MCF 10A (cell line): ENCODE data around the gene RANGAP1. TPM values are rescaled to one million over a fixed set of nuclear protein-coding genes. Genes with fewer than 3 reads are reported as not detected.

ENCODE experiments used
- BruUV-seq: library from RNA; stranded (reverse); fragments of 400-500 nt; replicated peaks from 2 replicates; lab custom pipeline; 2021; lab: Mats Ljungman, UMichigan
- CTCF ChIA-PET: fragments of 300-600 bp; sonication (Branson Sonifier 250); formaldehyde crosslinking; extraction: SDS; loops from one replicate; lab custom pipeline; 2021; ENCODE audit warnings: antibody characterized with exemption, inconsistent platforms; lab: Yijun Ruan, JAX
- POLR2A ChIA-PET: fragments of 300-600, 350-650 bp; sonication (Branson Sonifier 250); formaldehyde crosslinking; extraction: SDS; loops from one replicate; lab custom pipeline; 2020; ENCODE audit warnings: antibody characterized with exemption, inconsistent platforms; lab: Yijun Ruan, JAX
- DNase-seq: peaks from one replicate; pipeline ENCODE4 v3.0.0-alpha.2; 2018; ENCODE audit not compliant: unreplicated experiment
- H3K27ac Mint-ChIP-seq: one replicate; pipeline ENCODE4 v1.8.0; 2022; ENCODE audit warnings: mild to moderate bottlenecking, low read depth, mixed read lengths; ENCODE audit not compliant: unreplicated experiment
- H3K27me3 Mint-ChIP-seq: one replicate; pipeline ENCODE4 v1.8.0; 2022; ENCODE audit warnings: mixed read lengths; ENCODE audit not compliant: insufficient read depth, unreplicated experiment
- H3K36me3 Mint-ChIP-seq: one replicate; pipeline ENCODE4 v1.8.0; 2022; ENCODE audit warnings: mild to moderate bottlenecking, moderate library complexity, mixed read lengths; ENCODE audit not compliant: insufficient read depth, unreplicated experiment
- H3K4me1 Mint-ChIP-seq: one replicate; pipeline ENCODE4 v1.8.0; 2022; ENCODE audit warnings: mixed read lengths; ENCODE audit not compliant: insufficient read depth, unreplicated experiment
- H3K4me3 Mint-ChIP-seq: one replicate; pipeline ENCODE4 v1.8.0; 2022; ENCODE audit warnings: mild to moderate bottlenecking, moderate library complexity, mixed read lengths; ENCODE audit not compliant: unreplicated experiment
- H3K9me3 Mint-ChIP-seq: one replicate; pipeline ENCODE4 v1.8.0; 2022; ENCODE audit warnings: mixed read lengths; ENCODE audit not compliant: unreplicated experiment
- CTCF ChIP-seq: fragments of 200-600 bp; IDR thresholded peaks from one replicate; pipeline ENCODE4 v1.8.0; 2022; ENCODE audit warnings: antibody characterized with exemption, mild to moderate bottlenecking; ENCODE audit not compliant: unreplicated experiment
- intact Hi-C: fragments of 100-400 bp; cut with micrococcal nuclease; formaldehyde crosslinking; loops from 2 replicates; pipeline ENCODE4 v1.14.1; 2022
- total RNA-seq: library from RNA; stranded (reverse); gene quantifications from 2 replicates; pipeline ENCODE4 v1.2.3, GENCODE V29; 2022

The RANGAP1 gene
- total RNA-seq, 1 experiment from 2014 or later = 117 TPM

- peaks cover 19% of the 10 kb centered on the region for H3K4me1 Mint-ChIP-seq
- ChIA-PET POLR2A (interaction anchor here (0.6 to 2.2 kb wide), 15 partner anchors 9 to 423 kb away, joined by 3 to 13 read pairs (median 4); partner anchors contain the start of genes EP300, TEF, XPNPEP3 and ZC3H7B), CTCF (interaction anchor here (0.6 to 0.7 kb wide), 2 partner anchors 28 to 251 kb away, joined by 3 read pairs; no protein-coding TSS in a partner anchor)
- intact Hi-C loops = loop anchor here (10.0 kb wide), 1 partner anchor 105 kb away; the partner anchor contains the start of gene TEF
- DNase-seq = peak; percentile 95
- no peaks in the 10 kb centered on the region for H3K9me3 Mint-ChIP-seq
- H3K27me3 Mint-ChIP-seq = no peaks in the 10 kb centered on the region
- peaks cover 89% of the 10 kb centered on the region for H3K36me3 Mint-ChIP-seq
- no peak overlapping the region for H3K4me3 Mint-ChIP-seq
- no peak for TF ChIP-seq CTCF
- no TSS peak for BruUV-seq
- H3K27ac Mint-ChIP-seq = peak overlapping the region; percentile 81
Observed at GRCh38 chr22:41280065-41280464, 5.9 kb downstream of the RANGAP1 start.

- Mint-ChIP-seq H3K9me3 (no peaks in the 10 kb centered on the region), H3K27ac (no peak overlapping the region), H3K36me3 (peaks cover 100% of the 10 kb centered on the region), H3K4me3 (no peak overlapping the region), H3K4me1 (peaks cover 1% of the 10 kb centered on the region), H3K27me3 (no peaks in the 10 kb centered on the region)
- DNase-seq = no peak
- no TSS peak for BruUV-seq
- intact Hi-C loops = no loop called here
- no peak for TF ChIP-seq CTCF
- POLR2A ChIA-PET = interaction anchor here (0.6 to 1.7 kb wide), 3 partner anchors 11 to 271 kb away, joined by 3 to 4 read pairs (median 4); partner anchors contain the start of gene RANGAP1
- CTCF ChIA-PET = interaction anchor here (0.6 kb wide), 2 partner anchors 214 to 238 kb away, joined by 3 to 4 read pairs; no protein-coding TSS in a partner anchor
Observed at GRCh38 chr22:41274856-41275255, 11.1 kb downstream of the RANGAP1 start.

DNA sequence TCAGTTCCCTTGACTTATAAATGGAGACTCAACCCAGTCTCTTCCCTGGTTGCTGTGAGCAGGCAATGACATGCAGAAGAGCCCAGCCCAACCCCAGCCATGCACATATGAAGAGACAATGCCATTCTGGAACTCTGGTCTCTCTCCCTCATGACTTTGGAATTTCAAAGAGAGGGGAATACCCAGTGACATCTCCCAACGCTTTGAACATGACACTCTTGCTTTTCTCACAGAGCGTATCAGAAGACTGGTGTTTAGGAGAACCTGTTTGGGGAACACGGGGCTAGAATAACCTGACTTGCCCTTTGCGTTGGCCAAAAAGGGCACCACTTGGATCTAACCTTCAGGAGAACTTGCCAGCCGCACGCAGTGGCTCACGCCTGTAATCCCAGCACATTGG, 12.9 kb downstream of the RANGAP1 start:
- no peak for TF ChIP-seq CTCF
- DNase-seq = no peak
- intact Hi-C loops = no loop called here
- H3K4me1 Mint-ChIP-seq = no peaks in the 10 kb centered on the region
- H3K4me3 Mint-ChIP-seq = no peak overlapping the region
- ChIA-PET POLR2A (interaction anchor here (1.1 kb wide), 1 partner anchor 13 kb away, joined by 6 read pairs; the partner anchor contains the start of gene RANGAP1), CTCF (interaction anchor here (0.6 kb wide), 1 partner anchor 348 kb away, joined by 3 read pairs; no protein-coding TSS in a partner anchor)
- no peak overlapping the region for H3K27ac Mint-ChIP-seq
- BruUV-seq = no TSS peak
- no peaks in the 10 kb centered on the region for H3K9me3 Mint-ChIP-seq
- H3K27me3 Mint-ChIP-seq = no peaks in the 10 kb centered on the region
- H3K36me3 Mint-ChIP-seq = peaks cover 100% of the 10 kb centered on the region

DNA sequence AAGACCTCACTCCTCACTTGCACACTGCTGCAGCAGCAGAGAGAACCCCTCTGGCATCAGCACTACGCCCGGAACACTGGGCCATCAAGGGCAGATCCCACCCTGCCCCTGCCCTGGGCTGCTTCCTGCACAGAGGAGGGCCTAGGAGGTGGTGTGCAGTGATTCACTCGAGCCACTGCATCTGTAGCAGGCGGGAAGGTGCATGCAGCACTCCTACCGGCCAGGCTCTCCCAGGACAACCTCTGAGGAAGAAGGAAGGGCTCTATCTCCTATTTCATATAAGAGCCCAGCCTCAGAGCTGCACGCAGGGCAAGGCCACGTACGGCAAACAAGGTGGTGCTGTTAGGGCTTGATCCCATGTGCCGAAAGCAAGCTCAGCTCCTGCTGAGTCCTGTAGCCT, 14.2 kb downstream of the RANGAP1 start:
- Mint-ChIP-seq H3K9me3 (no peaks in the 10 kb centered on the region), H3K36me3 (peaks cover 96% of the 10 kb centered on the region), H3K27me3 (no peaks in the 10 kb centered on the region), H3K27ac (no peak overlapping the region), H3K4me3 (no peak overlapping the region), H3K4me1 (no peaks in the 10 kb centered on the region)
- intact Hi-C loops = no loop called here
- no peak for TF ChIP-seq CTCF
- no peak for DNase-seq
- ChIA-PET POLR2A (interaction anchor here (1.1 kb wide), 1 partner anchor 14 kb away, joined by 6 read pairs; the partner anchor contains the start of gene RANGAP1), CTCF (interaction anchor here (0.5 kb wide), 2 partner anchors 239 to 846 kb away, joined by 3 to 4 read pairs; no protein-coding TSS in a partner anchor)
- BruUV-seq = no TSS peak
